ENCODE results near the gene SPECC1L.

- TF ChIP-seq CREB1 (IDR thresholded peaks at IDR 0.05; ENCODE audit: low read depth) (no peak), RAD21 (IDR thresholded peaks at IDR 0.05; ENCODE audit: low read depth) (peak; percentile 22; the same call in 1 of the 2 replicates), TCF12 (IDR thresholded peaks at IDR 0.05; ENCODE audit: low read depth) (no peak)
These were observed 167.2 kb downstream of the SPECC1L start for GRCh38 chr22:24437741-24438328.
